SK-N-MC (cell line): ENCODE measurements around the gene ANAPC15.

Experiments used
- EZH2 ChIP-seq: fragments of 200-600 bp; sonication (generic); IDR thresholded peaks from one replicate; pipeline ENCODE4 v1.6.1; 2017; ENCODE audit warnings: antibody characterized with exemption
- POLR2AphosphoS5 ChIP-seq: IDR thresholded peaks from 2 replicates; pipeline ENCODE4 v1.6.1; 2012; ENCODE audit warnings: mild to moderate bottlenecking, low read depth, low read length, borderline replicate concordance

DNA sequence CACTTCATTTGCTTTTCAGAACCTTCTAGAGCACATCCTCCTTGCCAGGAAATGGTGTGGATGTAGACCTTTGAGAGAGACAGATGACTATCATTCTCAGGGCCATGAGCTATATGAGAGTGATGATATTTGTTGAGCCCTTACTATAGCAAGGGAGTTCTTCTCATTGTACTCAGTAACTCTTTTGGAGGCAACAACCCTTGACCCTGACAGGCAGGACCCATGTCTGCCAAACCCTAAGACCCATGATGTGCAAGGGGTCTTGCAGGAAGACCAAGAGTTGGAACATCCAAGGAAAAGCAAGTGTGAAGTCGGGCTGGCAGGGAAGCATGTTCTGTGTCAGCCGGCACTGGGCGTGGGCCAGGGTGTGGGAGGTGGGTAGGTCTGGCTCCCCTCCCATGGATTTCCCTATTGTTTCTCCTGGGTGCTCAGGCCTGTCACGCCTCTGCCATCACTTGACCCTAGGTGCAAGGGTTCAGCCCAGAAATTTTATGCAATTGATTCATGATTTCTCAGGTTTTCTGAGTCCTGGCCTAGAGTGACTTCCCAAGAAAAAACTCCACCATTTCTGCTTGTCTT, 24.3 kb upstream of the ANAPC15 start:
- TF ChIP-seq EZH2 = no peak
- no peak for TF ChIP-seq POLR2AphosphoS5
